GM12865 (cell line): ENCODE results near the gene OR51S1.

ENCODE experiments used
- DNase-seq: peaks from one replicate; pipeline ENCODE4 v3.0.0; 2010; ENCODE audit warnings: low read depth
- H3K4me3 ChIP-seq: 2 replicates; pipeline ENCODE4 v1.5.1; 2011; ENCODE audit warnings: mild to moderate bottlenecking, low read depth, low read length, control low read depth
- TF ChIP-seq, protein P1 (sequence below): IDR thresholded peaks from 2 replicates; pipeline ENCODE4 v1.5.1; 2011; ENCODE audit warnings: low read length, control low read depth, low read depth, inconsistent platforms; ENCODE audit not compliant: insufficient read depth; ENCODE audit errors: missing control alignments

Gene OR51S1, protein sequence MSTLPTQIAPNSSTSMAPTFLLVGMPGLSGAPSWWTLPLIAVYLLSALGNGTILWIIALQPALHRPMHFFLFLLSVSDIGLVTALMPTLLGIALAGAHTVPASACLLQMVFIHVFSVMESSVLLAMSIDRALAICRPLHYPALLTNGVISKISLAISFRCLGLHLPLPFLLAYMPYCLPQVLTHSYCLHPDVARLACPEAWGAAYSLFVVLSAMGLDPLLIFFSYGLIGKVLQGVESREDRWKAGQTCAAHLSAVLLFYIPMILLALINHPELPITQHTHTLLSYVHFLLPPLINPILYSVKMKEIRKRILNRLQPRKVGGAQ

DNA sequence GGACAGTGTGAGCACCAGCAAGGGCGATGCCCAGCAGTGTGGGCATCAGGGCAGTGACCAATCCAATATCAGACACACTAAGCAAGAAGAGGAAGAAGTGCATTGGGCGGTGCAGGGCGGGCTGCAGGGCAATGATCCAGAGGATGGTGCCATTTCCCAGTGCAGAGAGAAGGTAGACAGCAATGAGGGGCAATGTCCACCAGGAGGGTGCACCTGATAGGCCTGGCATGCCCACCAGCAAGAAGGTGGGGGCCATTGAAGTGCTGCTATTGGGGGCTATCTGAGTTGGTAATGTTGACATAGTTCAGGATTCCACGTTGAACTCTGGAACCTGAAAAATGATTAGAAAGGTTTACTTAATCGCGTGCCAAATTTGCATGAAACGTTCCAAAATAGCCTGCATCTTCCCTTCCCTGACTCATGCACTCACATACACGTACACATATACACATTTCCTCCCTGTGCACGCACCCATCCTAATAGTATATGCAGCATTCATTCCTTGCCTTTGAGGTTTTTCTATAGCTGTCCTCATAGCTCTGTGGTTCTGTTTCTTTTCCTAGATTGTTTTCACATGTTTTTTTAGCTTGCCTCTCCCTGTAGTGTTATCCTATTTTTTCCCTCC is at the start of gene OR51S1:
TSS of gene OR51S1 (minus strand) at position 301 of the 625 bp plus-strand sequence. CDS start at position 301, 0 bp downstream.
- no peak for DNase-seq
- TF ChIP-seq, protein P1, sequence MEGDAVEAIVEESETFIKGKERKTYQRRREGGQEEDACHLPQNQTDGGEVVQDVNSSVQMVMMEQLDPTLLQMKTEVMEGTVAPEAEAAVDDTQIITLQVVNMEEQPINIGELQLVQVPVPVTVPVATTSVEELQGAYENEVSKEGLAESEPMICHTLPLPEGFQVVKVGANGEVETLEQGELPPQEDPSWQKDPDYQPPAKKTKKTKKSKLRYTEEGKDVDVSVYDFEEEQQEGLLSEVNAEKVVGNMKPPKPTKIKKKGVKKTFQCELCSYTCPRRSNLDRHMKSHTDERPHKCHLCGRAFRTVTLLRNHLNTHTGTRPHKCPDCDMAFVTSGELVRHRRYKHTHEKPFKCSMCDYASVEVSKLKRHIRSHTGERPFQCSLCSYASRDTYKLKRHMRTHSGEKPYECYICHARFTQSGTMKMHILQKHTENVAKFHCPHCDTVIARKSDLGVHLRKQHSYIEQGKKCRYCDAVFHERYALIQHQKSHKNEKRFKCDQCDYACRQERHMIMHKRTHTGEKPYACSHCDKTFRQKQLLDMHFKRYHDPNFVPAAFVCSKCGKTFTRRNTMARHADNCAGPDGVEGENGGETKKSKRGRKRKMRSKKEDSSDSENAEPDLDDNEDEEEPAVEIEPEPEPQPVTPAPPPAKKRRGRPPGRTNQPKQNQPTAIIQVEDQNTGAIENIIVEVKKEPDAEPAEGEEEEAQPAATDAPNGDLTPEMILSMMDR = no peak
- H3K4me3 ChIP-seq = no peak within 1 kb of the TSS

DNA sequence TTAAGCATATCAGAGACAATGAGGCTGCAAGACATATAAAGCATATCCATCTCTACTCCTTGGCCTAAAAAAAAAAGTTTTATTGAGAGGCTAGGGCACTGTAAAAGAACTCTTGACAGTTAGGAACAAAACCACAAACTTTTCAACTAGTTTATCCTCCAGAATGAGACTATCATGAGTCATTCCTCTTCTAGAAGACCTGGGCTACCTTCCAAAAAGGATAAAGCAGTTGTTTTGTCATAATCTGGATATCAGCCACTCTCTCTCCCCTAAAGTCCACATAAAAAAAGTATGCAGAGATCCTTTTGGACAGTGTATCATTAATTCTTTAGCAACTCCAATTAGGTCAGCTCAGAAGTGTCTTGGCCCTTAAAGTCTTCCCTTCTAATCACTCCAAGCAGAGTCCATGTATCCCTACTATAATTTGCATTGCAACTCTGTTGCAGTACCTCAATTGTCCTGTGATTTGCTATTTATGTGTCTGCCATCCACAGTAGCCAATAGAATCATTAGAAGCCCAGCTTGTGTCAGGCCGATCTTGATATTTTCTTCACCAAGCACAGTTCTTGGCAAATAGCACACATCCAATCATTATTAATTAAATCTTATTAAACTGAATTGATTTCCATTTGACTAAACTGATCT is 43.1 kb upstream of the OR51S1 start:
- no peak for DNase-seq
- TF ChIP-seq, protein P1 = no peak
- H3K4me3 ChIP-seq = no peak overlapping the region

DNA sequence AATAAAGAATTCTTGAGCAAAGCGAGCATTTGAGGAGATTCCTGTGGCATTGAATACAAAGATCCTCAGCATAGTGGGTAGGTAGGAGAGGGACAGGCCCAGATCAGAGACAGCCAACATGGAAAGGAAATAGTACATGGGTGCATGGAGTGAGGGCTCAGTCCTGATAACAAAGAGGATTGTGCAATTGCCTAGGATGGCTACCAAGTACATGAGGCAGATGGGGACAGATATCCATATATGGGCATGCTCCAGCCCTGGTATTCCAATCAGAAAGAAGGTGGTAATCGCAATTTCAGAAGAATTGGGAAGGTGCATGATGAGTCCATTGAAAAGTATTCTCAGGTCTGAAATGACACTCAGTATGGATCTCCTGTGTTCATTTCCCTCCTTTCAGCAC is 41.3 kb upstream of the OR51S1 start:
- no peak for DNase-seq
- TF ChIP-seq, protein P1 = no peak

DNA sequence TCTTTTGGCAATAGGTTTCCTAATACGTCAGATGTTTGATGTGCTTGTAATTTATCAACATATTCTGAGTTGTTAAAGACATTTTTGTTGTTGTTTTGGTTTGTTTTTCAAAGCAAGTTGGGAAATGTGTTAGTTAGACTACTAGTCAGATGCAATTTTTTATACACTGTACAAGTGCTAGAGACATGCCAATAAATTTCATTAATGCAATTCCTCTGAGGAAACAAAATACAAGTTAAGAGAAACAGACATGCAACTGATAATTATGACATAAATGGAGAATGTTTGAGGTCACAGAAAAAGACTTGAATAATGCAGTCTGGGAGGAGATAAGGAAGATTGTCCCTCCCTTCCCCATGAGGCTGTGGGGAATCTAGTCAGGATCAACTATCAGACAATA is 38.6 kb upstream of the OR51S1 start:
- TF ChIP-seq, protein P1 = no peak
- DNase-seq = no peak
- no peak overlapping the region for H3K4me3 ChIP-seq

More for the DNA sequence above, 41.3 kb upstream of the OR51S1 start:
- no peak overlapping the region for H3K4me3 ChIP-seq

DNA sequence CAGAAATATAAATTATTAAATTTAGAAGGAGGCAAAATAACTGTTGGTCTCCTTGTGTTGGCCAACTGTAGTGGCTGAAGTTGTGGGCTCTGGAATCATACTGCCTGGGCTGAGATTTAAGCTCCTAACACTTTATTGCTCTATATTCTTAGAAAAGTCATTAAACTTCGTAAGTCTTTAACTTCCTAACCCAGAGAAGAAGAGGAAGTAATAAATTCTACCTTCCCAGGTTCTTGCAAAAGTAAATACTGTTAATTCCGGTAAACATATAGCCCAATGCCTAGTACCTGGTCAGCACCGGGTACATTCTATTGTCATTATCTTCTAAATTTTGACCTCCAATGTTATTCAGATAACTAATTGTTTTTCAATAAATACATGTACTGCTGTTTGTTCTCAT is 37.2 kb upstream of the OR51S1 start:
- DNase-seq = no peak
- TF ChIP-seq, protein P1 = no peak
- H3K4me3 ChIP-seq = no peak overlapping the region

DNA sequence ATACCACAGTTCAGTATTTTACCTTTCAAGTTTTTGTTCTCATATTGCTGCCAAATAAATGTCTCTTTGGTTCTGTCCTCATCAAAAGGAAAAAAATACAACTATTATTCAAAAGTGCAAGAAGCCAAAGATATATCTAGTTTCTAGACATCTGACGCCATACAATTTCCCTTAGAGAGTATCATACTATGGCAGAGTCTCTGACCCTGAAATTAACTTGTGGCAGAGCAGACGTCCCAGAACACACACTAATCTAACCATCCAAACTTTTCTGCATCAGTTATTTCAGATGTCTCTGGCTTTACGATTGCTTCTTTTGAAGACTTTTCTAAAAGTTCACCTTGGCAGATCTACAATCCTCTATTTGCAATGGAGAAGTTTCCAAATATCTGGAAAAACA is 35.4 kb upstream of the OR51S1 start:
- no peak overlapping the region for H3K4me3 ChIP-seq
- TF ChIP-seq, protein P1 = no peak
- no peak for DNase-seq
